D721Med (cell line): ENCODE measurements around the gene RAI14.

Source experiments
- DNase-seq: peaks from one replicate; pipeline ENCODE4 v3.0.0; 2011; ENCODE audit warnings: low spot score; ENCODE audit not compliant: insufficient read length
- FAIRE-seq: peaks from 2 replicates; lab custom pipeline; 2011; peaks lifted over from hg19 to GRCh38; lab: Jason Lieb, UNC
- TF ChIP-seq, protein P1 (sequence below): IDR thresholded peaks from 2 replicates; pipeline ENCODE4 v1.5.1; 2012; ENCODE audit warnings: mild to moderate bottlenecking, control low read depth; ENCODE audit not compliant: insufficient read depth; ENCODE audit errors: missing control alignments

The RAI14 gene

DNA sequence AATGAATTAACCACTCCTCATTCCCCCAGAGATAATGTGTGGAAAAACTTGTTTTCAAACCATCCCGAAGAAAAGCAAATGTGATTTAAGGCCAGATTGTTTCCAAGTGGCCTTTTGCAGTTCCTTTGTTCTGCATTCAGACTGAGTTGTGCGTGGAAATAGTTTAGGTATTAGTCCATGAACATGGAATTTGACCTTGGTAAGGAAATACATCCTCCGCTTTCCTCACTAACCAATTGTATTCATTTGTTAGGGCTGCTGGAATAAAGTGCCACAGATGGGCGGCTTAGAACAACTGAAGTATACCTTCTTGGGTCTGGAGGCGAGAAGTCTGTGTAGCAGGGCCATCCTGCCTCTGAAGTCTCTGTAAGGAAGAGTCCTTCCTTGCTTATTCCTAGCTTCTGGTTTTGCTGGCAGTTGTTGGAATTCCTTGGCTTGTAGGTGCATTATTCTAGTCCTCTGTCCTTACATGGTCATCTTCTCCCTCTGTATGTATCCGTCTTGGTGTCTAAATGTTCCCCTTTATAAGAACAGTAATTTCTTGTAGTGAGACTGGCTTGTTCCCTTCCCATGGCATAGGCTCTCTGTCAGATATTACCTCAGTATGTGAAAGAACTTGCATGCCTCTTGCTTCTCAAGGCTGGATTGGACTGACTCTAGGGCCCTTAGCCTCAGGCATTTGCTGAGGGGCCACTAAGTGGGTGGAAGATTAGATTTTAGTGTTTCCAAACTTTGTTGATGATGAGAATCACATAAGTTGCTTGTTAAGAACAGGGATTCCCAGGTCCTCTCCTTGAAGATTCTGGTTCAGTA lies 53.9 kb downstream of the RAI14 start:
- TF ChIP-seq, protein P1, sequence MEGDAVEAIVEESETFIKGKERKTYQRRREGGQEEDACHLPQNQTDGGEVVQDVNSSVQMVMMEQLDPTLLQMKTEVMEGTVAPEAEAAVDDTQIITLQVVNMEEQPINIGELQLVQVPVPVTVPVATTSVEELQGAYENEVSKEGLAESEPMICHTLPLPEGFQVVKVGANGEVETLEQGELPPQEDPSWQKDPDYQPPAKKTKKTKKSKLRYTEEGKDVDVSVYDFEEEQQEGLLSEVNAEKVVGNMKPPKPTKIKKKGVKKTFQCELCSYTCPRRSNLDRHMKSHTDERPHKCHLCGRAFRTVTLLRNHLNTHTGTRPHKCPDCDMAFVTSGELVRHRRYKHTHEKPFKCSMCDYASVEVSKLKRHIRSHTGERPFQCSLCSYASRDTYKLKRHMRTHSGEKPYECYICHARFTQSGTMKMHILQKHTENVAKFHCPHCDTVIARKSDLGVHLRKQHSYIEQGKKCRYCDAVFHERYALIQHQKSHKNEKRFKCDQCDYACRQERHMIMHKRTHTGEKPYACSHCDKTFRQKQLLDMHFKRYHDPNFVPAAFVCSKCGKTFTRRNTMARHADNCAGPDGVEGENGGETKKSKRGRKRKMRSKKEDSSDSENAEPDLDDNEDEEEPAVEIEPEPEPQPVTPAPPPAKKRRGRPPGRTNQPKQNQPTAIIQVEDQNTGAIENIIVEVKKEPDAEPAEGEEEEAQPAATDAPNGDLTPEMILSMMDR, result no peak
- DNase-seq (no peak), FAIRE-seq (no peak)

DNA sequence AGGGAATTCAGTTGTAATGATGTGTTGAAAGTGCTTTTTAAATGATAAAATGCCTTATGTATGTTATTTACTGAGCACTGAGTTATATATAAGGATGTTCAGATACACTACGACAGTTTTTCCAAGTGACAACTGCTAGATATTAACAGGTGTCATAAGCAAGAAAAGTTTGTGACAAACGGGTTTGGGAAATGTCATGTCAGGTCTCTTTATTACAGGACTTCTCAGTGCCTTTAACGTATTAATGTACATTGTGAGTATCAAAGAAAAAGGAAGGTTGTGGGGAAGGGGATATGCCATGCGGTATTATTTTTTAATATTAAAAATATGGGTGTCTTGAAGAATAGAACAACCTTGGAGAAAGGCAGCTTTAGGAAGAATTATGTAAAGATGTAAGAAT lies 56.4 kb downstream of the RAI14 start:
- TF ChIP-seq, protein P1, result no peak
- no peak for DNase-seq
- FAIRE-seq, result no peak

DNA sequence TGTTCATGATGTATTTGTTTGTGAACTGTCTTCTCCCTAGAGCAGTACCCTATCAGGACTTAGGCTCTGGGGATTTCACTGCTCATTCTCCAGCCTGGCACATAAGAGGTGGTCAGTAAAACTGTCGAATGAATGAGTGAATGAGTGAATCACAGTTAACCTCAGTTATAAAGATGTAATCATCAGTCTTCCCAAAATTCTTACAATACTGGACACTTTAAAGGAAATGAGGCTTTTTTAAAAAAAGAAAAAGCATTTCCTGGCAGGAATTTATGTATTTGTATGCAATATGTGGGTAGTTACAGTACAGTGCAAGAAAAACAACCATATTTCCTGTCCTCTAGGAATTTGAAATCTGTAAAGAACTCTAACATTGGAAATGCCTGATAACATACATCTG lies 59.6 kb downstream of the RAI14 start:
- FAIRE-seq (no peak), DNase-seq (no peak)
- TF ChIP-seq, protein P1, result no peak

DNA sequence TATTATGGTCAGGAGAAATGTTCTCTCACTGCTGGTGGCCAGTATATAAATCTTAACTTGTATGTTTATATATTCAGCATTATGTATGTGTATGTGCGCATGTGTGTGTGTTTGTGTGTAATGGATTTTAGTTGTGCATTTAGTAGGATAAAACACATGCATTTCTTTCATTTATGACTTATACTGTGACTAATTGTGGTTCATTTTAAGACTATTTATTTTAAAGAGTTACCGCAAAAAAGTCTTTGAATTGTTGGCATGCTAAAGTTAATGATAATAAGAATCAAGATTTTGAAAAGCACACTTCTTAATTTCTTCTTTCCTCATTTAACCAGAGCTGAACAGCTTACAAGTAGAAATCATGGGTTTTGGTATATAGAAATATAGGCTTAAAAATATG lies 60.9 kb downstream of the RAI14 start:
- TF ChIP-seq, protein P1, result no peak
- DNase-seq (no peak), FAIRE-seq (no peak)

DNA sequence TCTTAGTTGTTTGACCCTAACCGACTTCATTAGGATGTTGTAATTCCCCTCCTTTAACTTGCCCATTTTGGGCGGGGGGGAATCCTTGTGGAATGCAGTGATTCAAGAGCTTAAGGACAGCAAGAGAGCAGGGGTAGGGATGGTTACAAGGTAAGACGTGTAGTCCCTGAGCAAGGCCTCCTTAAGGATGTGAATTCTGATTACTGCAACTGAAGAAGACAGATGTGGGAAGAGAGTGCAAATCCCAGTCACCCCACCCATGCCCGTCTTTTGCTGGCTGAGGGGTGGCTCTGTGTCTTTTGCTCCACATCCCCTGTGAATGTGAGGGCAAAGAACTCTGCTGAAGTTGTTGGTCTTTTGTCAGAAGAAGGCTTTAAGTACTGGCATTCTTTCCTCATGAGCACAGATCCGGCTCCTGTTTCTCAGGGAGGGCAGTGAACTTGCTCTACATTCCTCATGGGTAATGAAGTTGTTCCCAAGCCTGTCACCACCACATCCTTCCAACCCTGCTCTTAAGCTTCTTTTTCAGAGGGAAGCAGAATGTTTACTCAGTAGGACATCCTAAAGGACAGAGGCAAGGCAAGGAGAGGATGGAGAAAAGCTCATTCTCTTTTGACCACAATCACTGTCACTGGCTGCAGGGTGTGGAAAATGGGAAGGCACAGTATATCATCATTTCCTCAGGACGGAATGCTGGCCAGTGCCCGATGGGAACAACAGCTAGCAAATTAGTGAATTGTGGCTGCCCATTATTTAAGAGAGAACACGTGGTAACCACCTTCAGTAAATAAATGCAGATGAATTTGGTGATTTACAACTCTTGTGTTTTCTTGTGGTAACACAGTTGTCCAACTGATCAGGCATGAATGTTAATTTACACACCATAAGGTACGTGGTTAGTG lies 61.5 kb downstream of the RAI14 start:
- no peak for DNase-seq
- TF ChIP-seq, protein P1, result no peak
- FAIRE-seq, result no peak

DNA sequence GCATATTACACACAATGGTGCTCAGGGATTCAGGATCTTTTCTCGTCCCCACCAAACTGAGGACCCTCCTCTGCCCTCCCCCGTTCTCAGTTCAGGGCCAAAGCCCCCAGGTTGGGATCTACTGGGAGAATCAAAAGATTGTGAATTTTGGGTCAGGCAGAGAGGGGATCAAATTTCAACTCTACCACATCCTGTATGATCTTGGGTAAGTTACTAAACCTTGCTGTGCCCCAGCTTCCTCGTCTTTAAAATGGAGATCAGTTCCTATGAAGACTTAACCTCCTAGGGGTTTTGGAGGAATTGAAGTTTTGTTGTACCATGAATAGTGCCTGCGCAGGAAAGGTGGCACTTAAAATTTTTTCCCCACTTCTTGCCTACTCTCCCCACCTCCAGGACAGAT lies 62.4 kb downstream of the RAI14 start:
- FAIRE-seq (no peak), DNase-seq (no peak)
- TF ChIP-seq, protein P1, result no peak
